ENCODE measurements around the gene ZFAND2A. TPM values are rescaled to one million over a fixed set of nuclear protein-coding genes. Genes with fewer than 3 reads are reported as not detected.
"Not testable (repeated sequence)": the region's sequence is repeated elsewhere in the genome, so short reads cannot be mapped to it uniquely, and the experiment has no call there.

ZFAND2A gene
- total RNA-seq, 1 donor: 66.2 TPM

DNA sequence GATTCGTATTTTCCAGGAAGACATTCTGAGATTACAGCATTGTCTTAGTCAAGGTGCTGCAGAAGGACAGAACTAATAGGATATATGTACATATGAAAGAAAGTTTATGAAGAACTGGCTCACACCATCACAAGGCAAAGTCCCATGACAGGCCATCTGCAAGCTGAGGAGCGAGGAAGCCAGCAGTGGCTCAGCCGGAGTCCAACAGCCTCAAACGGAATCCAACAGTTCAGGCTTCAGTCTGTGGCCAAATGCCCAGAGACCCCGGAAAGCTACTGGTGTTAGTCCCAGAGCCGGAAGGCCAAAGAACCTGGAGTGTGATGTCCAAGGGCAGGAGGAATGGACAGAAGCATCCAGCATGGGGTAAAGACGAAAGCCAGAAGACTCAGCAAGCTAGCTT is 4.4 kb upstream of the ZFAND2A start:
- Histone ChIP-seq H3K9me3 (ENCODE audit: low read depth, low read length) (no peaks in the 10 kb centered on the region), H3K4me1 (ENCODE audit: insufficient read depth, low read length) (peaks cover 15% of the 10 kb centered on the region), H3K4me3 (ENCODE audit: low read length) (no peak overlapping the region), H3K27me3 (ENCODE audit: insufficient read depth, low read length) (no peaks in the 10 kb centered on the region)

DNA sequence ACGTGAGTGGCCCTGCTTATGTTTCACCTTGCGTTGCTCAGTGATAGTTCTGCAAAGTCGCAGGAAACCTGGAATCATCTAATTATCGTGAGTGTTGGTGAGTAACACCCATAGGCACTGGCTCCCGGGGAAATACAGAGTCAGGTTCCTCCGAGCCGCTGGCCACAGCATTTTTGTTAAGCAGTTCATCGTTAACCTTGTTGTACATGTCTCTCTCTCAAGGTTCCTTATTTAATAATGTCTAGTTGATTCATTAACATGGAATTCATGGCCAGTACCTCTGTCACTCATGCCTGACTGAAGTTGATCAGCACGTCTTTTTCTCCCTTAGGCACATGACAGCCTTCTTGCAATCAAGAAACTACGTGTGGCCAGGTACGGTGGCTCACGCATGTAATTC is 3.1 kb upstream of the ZFAND2A start:
- Histone ChIP-seq H3K4me1 (ENCODE audit: insufficient read depth, low read length) (peaks cover 23% of the 10 kb centered on the region), H3K27me3 (ENCODE audit: insufficient read depth, low read length) (no peaks in the 10 kb centered on the region), H3K9me3 (ENCODE audit: low read depth, low read length) (no peaks in the 10 kb centered on the region), H3K4me3 (ENCODE audit: low read length) (no peak overlapping the region)

- Histone ChIP-seq H3K9me3 (ENCODE audit: low read depth, low read length) (no peaks in the 10 kb centered on the region), H3K27me3 (ENCODE audit: insufficient read depth, low read length) (no peaks in the 10 kb centered on the region), H3K4me3 (ENCODE audit: low read length) (peak overlapping the region; percentile 98), H3K4me1 (ENCODE audit: insufficient read depth, low read length) (peaks cover 35% of the 10 kb centered on the region)
Measured at GRCh38 chr7:1160670-1161021, 650 bp upstream of the ZFAND2A start.

- H3K4me3 ChIP-seq (ENCODE audit: low read length): peak overlapping the region; percentile 98
- H3K9me3 ChIP-seq (ENCODE audit: low read depth, low read length); H3K27me3 ChIP-seq (ENCODE audit: insufficient read depth, low read length): not testable (repeated sequence)
- peaks cover 35% of the 10 kb centered on the region for H3K4me1 ChIP-seq (ENCODE audit: insufficient read depth, low read length)
Measured at GRCh38 chr7:1159231-1159630, 765 bp downstream of the ZFAND2A start.

DNA sequence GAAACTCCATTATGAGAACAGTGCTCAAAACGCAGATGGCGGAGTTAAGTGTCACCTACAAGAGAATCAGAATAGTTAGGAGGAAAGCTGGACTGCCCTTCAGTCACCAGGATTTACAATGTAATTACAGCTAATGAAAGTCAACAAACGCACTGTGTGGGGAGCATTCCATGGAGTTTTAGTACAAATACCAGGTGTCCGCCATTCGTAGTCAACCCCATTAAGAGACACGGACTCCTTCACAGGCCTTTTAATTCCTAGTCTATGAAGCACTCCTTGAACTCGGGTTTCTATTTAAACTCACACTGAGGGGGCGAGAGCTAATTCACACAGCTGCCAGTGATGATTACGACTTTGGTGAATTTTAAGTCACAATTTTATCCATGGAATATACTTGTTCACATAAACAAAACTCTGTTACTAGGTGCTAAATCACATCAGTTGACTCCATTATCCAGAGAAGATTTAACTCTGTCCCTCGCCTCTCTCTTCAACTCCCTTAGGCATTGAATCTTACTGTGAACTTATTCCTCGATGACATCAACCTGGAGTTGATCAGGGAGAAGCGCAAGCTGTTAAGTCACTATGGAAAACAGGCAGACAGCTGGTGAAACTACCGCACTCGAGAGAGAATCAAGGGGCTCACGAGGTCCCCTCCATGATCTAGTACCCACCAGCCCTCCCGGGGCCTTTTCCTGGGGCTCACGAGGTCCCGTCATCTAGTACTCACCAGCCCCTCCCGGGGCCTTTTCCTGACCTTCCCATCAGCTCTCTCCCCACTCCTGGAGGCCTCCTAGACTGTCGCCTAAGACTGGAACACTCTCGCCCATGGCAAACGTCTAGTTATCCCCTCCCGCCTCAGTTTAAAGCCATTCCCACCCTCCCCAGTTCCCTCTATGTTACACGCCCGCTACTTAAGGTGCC is 1.5 kb downstream of the ZFAND2A start:
- H3K27me3 ChIP-seq (ENCODE audit: insufficient read depth, low read length): no peaks in the 10 kb centered on the region
- H3K4me1 ChIP-seq (ENCODE audit: insufficient read depth, low read length): peaks cover 35% of the 10 kb centered on the region
- no peaks in the 10 kb centered on the region for H3K9me3 ChIP-seq (ENCODE audit: low read depth, low read length)
- peak overlapping the region; percentile 98 for H3K4me3 ChIP-seq (ENCODE audit: low read length)

DNA sequence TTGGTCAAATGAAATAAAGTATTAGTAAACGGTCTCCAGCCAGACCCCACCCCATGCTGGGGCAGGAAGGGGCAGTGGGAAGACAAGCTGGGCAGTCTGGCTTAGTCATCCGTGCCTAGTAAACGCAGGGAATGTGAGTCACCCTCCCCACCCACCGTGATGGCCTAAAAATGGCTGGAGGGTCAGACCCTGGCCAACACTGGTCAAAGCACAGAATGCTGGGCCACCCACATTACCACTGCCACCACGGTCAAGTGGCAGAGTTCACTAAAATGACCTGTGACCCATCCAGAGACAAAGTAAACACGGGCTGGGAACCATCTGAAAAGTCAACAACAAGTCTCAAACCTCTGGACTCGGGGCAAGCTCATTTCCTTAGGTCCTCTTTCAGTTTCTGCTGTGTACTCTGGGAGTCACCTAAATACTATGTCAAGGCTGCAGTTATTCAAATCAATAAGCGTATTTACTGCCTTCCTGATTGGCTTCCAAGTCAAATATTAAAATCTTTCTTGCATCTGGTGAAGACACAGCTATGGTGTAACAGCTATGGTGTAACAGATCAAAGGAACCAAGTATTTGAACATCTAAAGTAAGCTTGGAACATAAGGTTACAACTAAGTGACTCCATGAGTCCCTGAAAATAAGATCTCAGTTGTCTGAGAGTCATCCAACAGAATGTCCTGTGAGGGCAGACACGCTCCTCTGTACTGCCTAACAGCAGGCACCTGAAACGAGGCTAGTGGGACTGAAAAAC is 3.0 kb downstream of the ZFAND2A start:
- H3K9me3 ChIP-seq (ENCODE audit: low read depth, low read length): no peaks in the 10 kb centered on the region
- H3K27me3 ChIP-seq (ENCODE audit: insufficient read depth, low read length): no peaks in the 10 kb centered on the region

DNA sequence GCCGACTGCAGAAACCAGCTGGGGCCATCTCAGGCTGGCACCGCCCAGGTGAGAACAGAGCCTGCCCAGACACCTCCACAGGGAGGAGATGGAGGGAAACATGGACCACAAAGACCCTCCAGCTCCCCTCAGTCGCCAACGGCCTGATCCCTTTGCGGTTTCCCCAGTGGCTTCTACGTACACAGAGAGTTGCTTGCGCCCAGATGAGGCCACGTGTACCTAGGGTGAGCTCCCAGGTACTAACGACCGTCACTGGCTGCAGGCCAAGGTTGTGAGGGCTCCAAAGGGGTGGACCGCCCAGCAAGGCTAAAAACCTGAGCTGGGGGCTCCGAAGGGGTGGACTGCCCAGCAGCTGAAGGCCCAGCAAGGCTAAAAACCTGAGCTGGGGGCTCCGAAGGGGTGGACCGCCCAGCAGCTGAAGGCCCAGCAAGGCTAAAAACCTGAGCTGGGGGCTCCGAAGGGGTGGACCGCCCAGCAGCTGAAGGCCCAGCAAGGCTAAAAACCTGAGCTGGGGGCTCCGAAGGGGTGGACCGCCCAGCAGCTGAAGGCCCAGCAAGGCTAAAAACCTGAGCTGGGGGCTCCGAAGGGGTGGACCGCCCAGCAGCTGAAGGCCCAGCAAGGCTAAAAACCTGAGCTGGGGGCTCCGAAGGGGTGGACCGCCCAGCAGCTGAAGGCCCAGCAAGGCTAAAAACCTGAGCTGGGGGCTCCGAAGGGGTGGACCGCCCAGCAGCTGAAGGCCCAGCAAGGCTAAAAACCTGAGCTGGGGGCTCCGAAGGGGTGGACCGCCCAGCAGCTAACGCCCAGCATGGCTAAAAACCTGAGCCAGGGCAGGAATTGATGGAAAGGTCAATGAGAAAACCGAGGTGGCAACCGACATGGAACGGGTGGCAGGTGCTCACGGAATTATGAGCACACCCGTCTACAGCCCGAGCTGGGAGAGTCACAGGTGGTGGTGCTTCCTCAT is 3.9 kb downstream of the ZFAND2A start:
- not testable (repeated sequence) for H3K9me3 ChIP-seq (ENCODE audit: low read depth, low read length)

More for the DNA sequence above, 3.0 kb downstream of the ZFAND2A start:
- H3K4me1 ChIP-seq (ENCODE audit: insufficient read depth, low read length): peaks cover 35% of the 10 kb centered on the region
- no peak overlapping the region for H3K4me3 ChIP-seq (ENCODE audit: low read length)

GRCh38 chr7:1154172-1154739 is 5.7 kb downstream of the ZFAND2A start:
- Histone ChIP-seq H3K9me3 (ENCODE audit: low read depth, low read length) (no peaks in the 10 kb centered on the region), H3K27me3 (ENCODE audit: insufficient read depth, low read length) (no peaks in the 10 kb centered on the region), H3K4me3 (ENCODE audit: low read length) (no peak overlapping the region), H3K4me1 (ENCODE audit: insufficient read depth, low read length) (peaks cover 24% of the 10 kb centered on the region)

More for the DNA sequence above, 3.9 kb downstream of the ZFAND2A start:
- H3K27me3 ChIP-seq (ENCODE audit: insufficient read depth, low read length); H3K4me3 ChIP-seq (ENCODE audit: low read length): not testable (repeated sequence)
- peaks cover 32% of the 10 kb centered on the region for H3K4me1 ChIP-seq (ENCODE audit: insufficient read depth, low read length)

DNA sequence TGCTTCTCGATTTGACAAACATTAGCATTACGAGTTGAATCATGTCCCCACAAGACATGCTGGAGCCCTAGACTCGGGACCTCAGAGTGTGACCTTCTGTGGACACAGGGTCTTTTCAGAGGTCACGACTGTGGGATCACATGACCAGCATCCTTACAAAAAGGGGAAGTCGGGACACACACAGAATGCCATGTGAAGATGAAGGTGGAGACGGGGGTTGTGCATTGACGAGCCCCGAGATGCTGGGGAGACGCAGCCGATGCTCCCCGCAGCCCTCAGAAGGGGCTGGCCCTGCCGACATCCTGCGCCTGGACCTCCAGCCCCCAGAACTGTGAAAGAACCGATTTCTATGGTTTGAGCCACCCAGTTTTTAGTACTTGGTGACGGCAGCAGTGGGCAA is 7.5 kb downstream of the ZFAND2A start:
- Histone ChIP-seq H3K4me3 (ENCODE audit: low read length) (no peak overlapping the region), H3K4me1 (ENCODE audit: insufficient read depth, low read length) (peaks cover 8% of the 10 kb centered on the region), H3K27me3 (ENCODE audit: insufficient read depth, low read length) (no peaks in the 10 kb centered on the region), H3K9me3 (ENCODE audit: low read depth, low read length) (no peaks in the 10 kb centered on the region)

GRCh38 chr7:1151653-1152425 is 8.2 kb downstream of the ZFAND2A start:
- Histone ChIP-seq H3K27me3 (ENCODE audit: insufficient read depth, low read length) (no peaks in the 10 kb centered on the region), H3K4me3 (ENCODE audit: low read length) (no peak overlapping the region), H3K9me3 (ENCODE audit: low read depth, low read length) (no peaks in the 10 kb centered on the region), H3K4me1 (ENCODE audit: insufficient read depth, low read length) (peaks cover 2% of the 10 kb centered on the region)

DNA sequence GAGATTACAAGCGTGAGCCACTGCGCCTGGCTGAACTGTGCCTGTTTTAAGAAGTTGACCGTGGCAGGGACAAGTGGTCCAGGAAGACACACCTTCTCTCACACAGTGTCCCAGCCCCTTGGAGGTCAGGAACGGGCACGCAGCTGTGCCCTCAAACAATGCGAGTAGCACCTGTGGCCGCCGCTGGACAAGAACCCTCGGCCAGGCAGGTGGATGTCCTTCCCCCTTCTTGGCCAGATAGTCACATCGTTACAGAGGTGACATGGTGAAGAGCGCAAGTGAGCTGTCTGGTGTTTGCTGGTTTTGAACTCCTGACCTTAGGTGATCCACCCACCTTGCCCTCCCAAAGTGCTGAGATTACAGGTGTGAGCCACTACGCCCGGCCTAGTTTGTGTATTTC is 8.8 kb downstream of the ZFAND2A start:
- Histone ChIP-seq H3K27me3 (ENCODE audit: insufficient read depth, low read length) (no peaks in the 10 kb centered on the region), H3K4me3 (ENCODE audit: low read length) (no peak overlapping the region), H3K9me3 (ENCODE audit: low read depth, low read length) (no peaks in the 10 kb centered on the region), H3K4me1 (ENCODE audit: insufficient read depth, low read length) (no peaks in the 10 kb centered on the region)

DNA sequence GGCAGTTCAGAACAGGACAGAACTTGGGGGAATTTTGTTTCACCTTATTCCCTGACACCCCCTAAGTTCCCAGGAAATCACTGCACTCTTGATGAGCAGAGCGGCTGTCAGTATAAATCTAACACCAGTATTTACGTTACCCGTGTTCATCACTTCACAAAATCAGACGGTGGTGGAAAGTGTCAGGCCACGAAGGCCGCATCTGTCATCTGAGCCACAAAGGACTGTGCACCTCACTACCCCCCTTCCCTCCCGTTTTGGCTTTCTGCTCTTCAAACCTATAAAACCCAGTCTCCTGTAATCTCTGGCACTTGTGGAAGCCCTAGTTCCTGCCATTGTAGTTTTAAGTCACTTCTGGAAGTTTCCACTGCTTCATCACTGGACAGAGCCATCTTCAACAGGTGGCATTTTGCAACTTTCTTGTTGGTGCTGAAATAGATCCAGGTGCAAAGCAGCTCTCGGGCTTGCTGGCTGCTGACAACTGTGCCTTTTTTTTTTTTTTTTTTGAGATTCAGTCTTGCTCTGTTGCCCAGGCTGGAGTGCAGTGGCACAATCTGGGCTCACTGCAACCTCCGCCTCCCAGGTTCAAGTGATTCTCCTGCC is 9.5 kb downstream of the ZFAND2A start:
- no peaks in the 10 kb centered on the region for H3K27me3 ChIP-seq (ENCODE audit: insufficient read depth, low read length)
- H3K4me1 ChIP-seq (ENCODE audit: insufficient read depth, low read length): no peaks in the 10 kb centered on the region
- no peaks in the 10 kb centered on the region for H3K9me3 ChIP-seq (ENCODE audit: low read depth, low read length)
- H3K4me3 ChIP-seq (ENCODE audit: low read length): no peak overlapping the region

- Histone ChIP-seq H3K4me1 (ENCODE audit: insufficient read depth, low read length) (no peaks in the 10 kb centered on the region), H3K9me3 (ENCODE audit: low read depth, low read length) (no peaks in the 10 kb centered on the region), H3K4me3 (ENCODE audit: low read length) (no peak overlapping the region), H3K27me3 (ENCODE audit: insufficient read depth, low read length) (no peaks in the 10 kb centered on the region)
Measured at GRCh38 chr7:1149351-1149794, 10.6 kb downstream of the ZFAND2A start.
